Right renal pelvis (tissue), 4 donors: Measurements from ENCODE around the gene NGRN. TPM values are rescaled to one million over a fixed set of nuclear protein-coding genes. Genes with fewer than 3 reads are reported as not detected.
"Not testable (repeated sequence)": the region's sequence is repeated elsewhere in the genome, so short reads cannot be mapped to it uniquely, and the experiment has no call there.

Source experiments
- DNase-seq, 4 donors: peaks; one replicate each; pipeline ENCODE4 v3.0.0-alpha.2; 2013; ENCODE audit warnings: low read depth in 4 of 4, low spot score in 3 of 4, missing footprints in 1 of 4
- polyA plus RNA-seq, 4 donors: library from polyadenylated mRNA; unstranded; fragments of 120-200 nt; gene quantifications; one replicate each; pipeline ENCODE4 v1.2.1, GENCODE V29; 2013; ENCODE audit not compliant: insufficient read length in 4 of 4

Gene NGRN
- polyA plus RNA-seq, 4 donors, result 116 to 129 (median 125) TPM

GRCh38 chr15:90233387-90234095 lies 31.9 kb upstream of the NGRN start, which contains the start of gene CIB1:
TSS of gene CIB1 (minus strand) at chr15:90233941. CDS start at chr15:90233885, 56 bp downstream.
- peak in 3 of 4 donors; percentile 91 to 93 (median 92) for DNase-seq

GRCh38 chr15:90234096-90234988 lies 31.1 kb upstream of the NGRN start, which contains the start of gene GDPGP1:
TSS of gene GDPGP1 (plus strand) at chr15:90234209. CDS start at chr15:90240909, 6,700 bp downstream.
- DNase-seq, result peak in 1 of 4 donors; percentile 84

- no peak for DNase-seq
Measured at GRCh38 chr15:90239371-90239770, 26.1 kb upstream of the NGRN start.

GRCh38 chr15:90240856-90241255 lies 24.6 kb upstream of the NGRN start:
- DNase-seq, result no peak

GRCh38 chr15:90241343-90242192 lies 23.9 kb upstream of the NGRN start:
- no peak for DNase-seq

GRCh38 chr15:90243943-90244639 lies 21.4 kb upstream of the NGRN start:
- no peak for DNase-seq

GRCh38 chr15:90248789-90249202 lies 16.7 kb upstream of the NGRN start:
- DNase-seq, result no peak

GRCh38 chr15:90249203-90249863 lies 16.1 kb upstream of the NGRN start, which contains the start of gene TTLL13:
TSS of gene TTLL13 (plus strand) at chr15:90249556. CDS start at chr15:90250631, 1,075 bp downstream.
- peak in 3 of 4 donors; percentile 80 to 86 (median 86) for DNase-seq

GRCh38 chr15:90257776-90258175 lies 7.7 kb upstream of the NGRN start:
- no peak for DNase-seq

- no peak for DNase-seq
Measured at GRCh38 chr15:90259524-90259923, 5.9 kb upstream of the NGRN start.

- not testable (repeated sequence) for DNase-seq
Measured at GRCh38 chr15:90260731-90261130, 4.7 kb upstream of the NGRN start.

- DNase-seq, result no peak
Measured at GRCh38 chr15:90261811-90262210, 3.7 kb upstream of the NGRN start.

- no peak for DNase-seq
Measured at GRCh38 chr15:90262426-90262825, 3.0 kb upstream of the NGRN start.

GRCh38 chr15:90264671-90265070 lies 801 bp upstream of the NGRN start:
- no peak for DNase-seq

GRCh38 chr15:90266061-90266431 lies 574 bp downstream of the NGRN start:
- peak in 2 of 4 donors; percentile 12 to 22 for DNase-seq

- no peak for DNase-seq
Measured at GRCh38 chr15:90266485-90266884, 1.0 kb downstream of the NGRN start.

- DNase-seq, result no peak
Measured at GRCh38 chr15:90268415-90268814, 2.9 kb downstream of the NGRN start.

GRCh38 chr15:90270502-90271150 lies 5.2 kb downstream of the NGRN start:
- DNase-seq, result no peak
